Lung (tissue), 12 donors: ENCODE results near the gene POLQ. TPM values are rescaled to one million over a fixed set of nuclear protein-coding genes. Genes with fewer than 3 reads are reported as not detected.

Experiments used
- ATAC-seq: fragments of 200-7000 bp; cut with Tn5 transposase; one replicate; pipeline ENCODE4 v1.9.1; 2020; ENCODE audit warnings: moderate number of reproducible peaks; ENCODE audit not compliant: insufficient read depth, low FRiP score
- DNase-seq, 3 donors: peaks; one replicate each; pipeline ENCODE4 v3.0.0-alpha.2; 2013 to 2017
- H3K27ac ChIP-seq, 2 donors: one replicate each; pipeline ENCODE4 v1.5.1; 2013; ENCODE audit warnings: mild to moderate bottlenecking in 2 of 2, moderate library complexity in 2 of 2, control low read depth in 1 of 2, inconsistent platforms in 1 of 2, low read depth in 1 of 2, low read length in 1 of 2
- H3K27me3 ChIP-seq, 3 donors: one replicate each; pipeline ENCODE4 v1.5.1; 2013; ENCODE audit warnings: low read length in 2 of 3; ENCODE audit not compliant: control insufficient read depth in 3 of 3, insufficient read depth in 3 of 3
- H3K36me3 ChIP-seq, 4 donors: one replicate each; pipeline ENCODE4 v1.5.1; 2013; ENCODE audit warnings: low read length in 4 of 4, mild to moderate bottlenecking in 1 of 4, moderate library complexity in 1 of 4; ENCODE audit not compliant: control insufficient read depth in 4 of 4, insufficient read depth in 4 of 4
- H3K4me1 ChIP-seq, 5 donors: one replicate each; pipeline ENCODE4 v1.5.1; 2013; ENCODE audit warnings: low read length in 5 of 5, mild to moderate bottlenecking in 2 of 5, moderate library complexity in 1 of 5; ENCODE audit not compliant: control insufficient read depth in 5 of 5, insufficient read depth in 5 of 5
- H3K4me3 ChIP-seq: one replicate; pipeline ENCODE4 v1.5.1; 2013; ENCODE audit warnings: mild to moderate bottlenecking, control low read depth, moderate library complexity
- H3K9ac ChIP-seq, 2 donors: one replicate each; pipeline ENCODE4 v1.5.1; 2013; ENCODE audit warnings: low read length in 2 of 2, control low read depth in 1 of 2; ENCODE audit not compliant: insufficient read depth in 1 of 2
- H3K9me3 ChIP-seq, 4 donors: one replicate each; pipeline ENCODE4 v1.5.1; 2013; ENCODE audit warnings: low read length in 3 of 4, mild to moderate bottlenecking in 1 of 4, moderate library complexity in 1 of 4; ENCODE audit not compliant: control insufficient read depth in 4 of 4, insufficient read depth in 3 of 4
- CTCF ChIP-seq: IDR thresholded peaks from 2 replicates; pipeline ENCODE4 v1.5.1; 2012; ENCODE audit warnings: mild to moderate bottlenecking; ENCODE audit errors: control extremely low read depth, extremely low read depth
- WGBS, 2 donors: extraction: QIAGEN DNeasy Blood & Tissue Kit; methylation state at CpG; one replicate each; pipeline ENCODE4 v1.1.7; 2013; 5-methylcytosine and 5-hydroxymethylcytosine counted together
- polyA plus RNA-seq, 2 donors: library from polyadenylated mRNA; stranded (reverse); fragments of 200-250 nt; gene quantifications; one replicate each; pipeline ENCODE4 v1.2.1, GENCODE V29; 2013
- total RNA-seq, 2 donors: library from RNA; depleted of rRNA in 1 of 2; stranded (reverse); fragments of >200 nt in 1 of 2; gene quantifications; one replicate each; pipeline ENCODE4 v1.2.1, GENCODE V29; 2014 to 2021
- donor health status: control.
- donor health status: control.
- donor health status: Bipolar disorder and iron deficiency.
- donor health status: healthy.
- donor health status: DM: yes; HTN: yes; CAD: no.

POLQ gene
- total and polyA plus RNA-seq, 4 donors = 0.16 to 2.1 (median 0.51) TPM

- peak in 1 of 3 donors; percentile 21 for DNase-seq
- Histone ChIP-seq H3K4me3 (no peak within 1 kb of the TSS), H3K9ac (no peak within 1 kb of the TSS), H3K27me3 (no peaks in the 10 kb centered on the region), H3K4me1 (peaks cover 0 to 3% (median 0%) of the 10 kb centered on the region in 5 donors), H3K36me3 (no peaks in the 10 kb centered on the region), H3K9me3 (no peaks in the 10 kb centered on the region), H3K27ac (peak within 1 kb of the TSS in 1 of 2 donors; percentile 78)
- ATAC-seq = no peak
- WGBS, 2 donors = 48 to 68% methylated on average over 11 of the region's 11 CpGs
- no peak for TF ChIP-seq CTCF
These were observed 47.3 kb upstream of the POLQ start, which contains the start of gene FBXO40 for GRCh38 chr3:121592856-121593702. FBXO40 (plus strand) TSS chr3:121593379; CDS start chr3:121620576, 27,197 bp downstream.

GRCh38 chr3:121584418-121584817 is 38.6 kb upstream of the POLQ start:
- H3K4me3 ChIP-seq = no peak overlapping the region
- ATAC-seq (no peak), DNase-seq (no peak)
- H3K36me3 ChIP-seq = no peaks in the 10 kb centered on the region
- H3K4me1 ChIP-seq = no peaks in the 10 kb centered on the region
- H3K9me3 ChIP-seq = peaks cover 0 to 1% (median 0%) of the 10 kb centered on the region in 4 donors
- no peak overlapping the region for H3K9ac ChIP-seq
- 87 to 90% methylated on average over 1 of the region's 1 CpG for WGBS, 2 donors
- TF ChIP-seq CTCF = no peak
- H3K27me3 ChIP-seq = peaks cover 0 to 2% (median 0%) of the 10 kb centered on the region in 3 donors
- H3K27ac ChIP-seq = no peak overlapping the region

GRCh38 chr3:121581691-121582090 is 35.9 kb upstream of the POLQ start:
- WGBS, 2 donors = 76 to 85% methylated on average over 2 of the region's 2 CpGs

More at GRCh38 chr3:121581691-121582090, 35.9 kb upstream of the POLQ start:
- Histone ChIP-seq H3K36me3 (no peaks in the 10 kb centered on the region), H3K27me3 (peaks cover 0 to 2% (median 0%) of the 10 kb centered on the region in 3 donors), H3K27ac (no peak overlapping the region), H3K4me3 (no peak overlapping the region), H3K4me1 (no peaks in the 10 kb centered on the region), H3K9ac (no peak overlapping the region), H3K9me3 (peaks cover 0 to 1% (median 0%) of the 10 kb centered on the region in 4 donors)
- DNase-seq = no peak
- no peak for TF ChIP-seq CTCF
- ATAC-seq = no peak
